HepG2 (cell line): ENCODE measurements around the gene PRR23E.

Experiments
- ATF7 ChIP-seq, 2 experiments: fragments of 450-650 bp in 1 of 2; sonication (generic) in 1 of 2; formaldehyde crosslinking in 1 of 2; IDR thresholded peaks; 2 replicates each; pipeline versions ENCODE4 v1.4.0 to v1.6.1; 2016 to 2020; ENCODE audit warnings: antibody characterized with exemption in 1 of 2, mild to moderate bottlenecking in 1 of 2, missing genetic modification reagents in 1 of 2
- HNRNPL ChIP-seq: fragments of 200-400 bp; formaldehyde crosslinking; IDR thresholded peaks from 2 replicates; pipeline ENCODE4 v1.6.1; 2017; ENCODE audit warnings: mild to moderate bottlenecking, low read depth, low read length
- MED1 ChIP-seq: sonication (generic); formaldehyde crosslinking; IDR thresholded peaks from 2 replicates; pipeline ENCODE4 v1.4.0; 2020; ENCODE audit warnings: missing genetic modification reagents
- MYNN ChIP-seq: sonication (generic); formaldehyde crosslinking; IDR thresholded peaks from 2 replicates; pipeline ENCODE4 v1.4.0; 2020; ENCODE audit warnings: mild to moderate bottlenecking, low read depth, missing genetic modification reagents
- MZF1 ChIP-seq: sonication (generic); formaldehyde crosslinking; IDR thresholded peaks from 2 replicates; pipeline ENCODE4 v1.8.1; 2023; ENCODE audit warnings: mild to moderate bottlenecking, missing genetic modification reagents, borderline replicate concordance
- NR2F1 ChIP-seq, 2 experiments: fragments of 450-650 bp in 1 of 2; formaldehyde crosslinking in 1 of 2; IDR thresholded peaks; 2 replicates each; pipeline versions ENCODE4 v1.5.0 to v1.6.1; 2016 to 2020; ENCODE audit warnings: mild to moderate bottlenecking in 1 of 2, missing compliant biosample characterization in 1 of 2, missing genetic modification reagents in 1 of 2, moderate library complexity in 1 of 2
- POLR2A ChIP-seq, 2 experiments: IDR thresholded peaks; 2 replicates each; pipeline ENCODE4 v1.6.1; 2011; ENCODE audit warnings: low read depth in 2 of 2, low read length in 2 of 2, mild to moderate bottlenecking in 1 of 2, moderate library complexity in 1 of 2; ENCODE audit not compliant: insufficient read depth in 1 of 2
- RFX5 ChIP-seq: IDR thresholded peaks from 2 replicates; pipeline ENCODE4 v1.6.1; 2011; ENCODE audit warnings: low read depth, low read length, improper control_type of control experiment
- SIN3A ChIP-seq: IDR thresholded peaks from 2 replicates; pipeline ENCODE4 v1.6.1; 2011; ENCODE audit warnings: low read depth, mild to moderate bottlenecking, control low read depth, low read length, borderline replicate concordance
- TOPORS ChIP-seq: sonication (generic); formaldehyde crosslinking; IDR thresholded peaks from 2 replicates; pipeline ENCODE4 v1.8.0; 2023; ENCODE audit warnings: mild to moderate bottlenecking, missing genetic modification reagents
- ZNF772 ChIP-seq: sonication (generic); formaldehyde crosslinking; IDR thresholded peaks from 2 replicates; pipeline ENCODE4 v1.5.0; 2020; ENCODE audit warnings: mild to moderate bottlenecking, missing genetic modification reagents
- TF ChIP-seq, protein P1 (sequence below): sonication (generic); formaldehyde crosslinking; IDR thresholded peaks from 2 replicates; pipeline ENCODE4 v1.8.1; 2022; ENCODE audit warnings: mild to moderate bottlenecking, missing genetic modification reagents
- TF ChIP-seq, protein P2 (sequence below): sonication (generic); formaldehyde crosslinking; IDR thresholded peaks from 2 replicates; pipeline ENCODE4 v1.8.1; 2023; ENCODE audit warnings: mild to moderate bottlenecking, missing genetic modification reagents

DNA sequence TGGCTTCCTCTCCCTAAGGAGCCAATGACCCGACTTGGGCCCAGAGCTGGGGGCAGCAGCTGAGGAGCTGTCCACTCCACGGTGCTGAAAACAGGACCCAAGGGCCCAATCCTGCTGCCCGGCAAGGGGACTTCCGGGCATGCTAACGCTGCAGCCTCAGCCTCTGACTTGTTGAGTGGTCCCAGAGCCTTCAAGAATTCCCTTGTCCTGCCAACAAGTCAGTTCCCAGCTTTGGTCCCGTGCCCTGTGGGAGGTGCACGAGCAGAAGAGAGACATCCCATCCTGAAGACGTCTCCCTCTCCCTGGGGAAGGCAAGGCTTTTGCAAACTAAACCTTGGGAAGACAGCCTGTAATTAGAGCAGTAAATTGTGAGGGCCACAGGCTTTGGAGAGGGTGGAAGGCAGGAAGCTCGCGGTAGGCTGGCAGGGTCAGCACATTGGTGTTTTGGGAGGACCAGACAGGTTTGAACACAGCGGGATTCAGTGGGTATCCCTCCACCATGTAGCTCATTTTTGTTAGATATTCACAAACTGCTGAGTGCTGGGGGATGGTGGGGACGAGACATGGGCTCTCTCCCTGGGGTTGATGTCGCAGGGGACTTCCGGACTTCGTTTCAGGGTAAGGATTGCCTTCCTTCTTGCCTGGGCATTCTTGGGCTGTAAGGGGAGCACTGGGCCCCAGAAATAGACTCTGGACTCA, 29.8 kb upstream of the PRR23E start:
- TF ChIP-seq, protein P1, sequence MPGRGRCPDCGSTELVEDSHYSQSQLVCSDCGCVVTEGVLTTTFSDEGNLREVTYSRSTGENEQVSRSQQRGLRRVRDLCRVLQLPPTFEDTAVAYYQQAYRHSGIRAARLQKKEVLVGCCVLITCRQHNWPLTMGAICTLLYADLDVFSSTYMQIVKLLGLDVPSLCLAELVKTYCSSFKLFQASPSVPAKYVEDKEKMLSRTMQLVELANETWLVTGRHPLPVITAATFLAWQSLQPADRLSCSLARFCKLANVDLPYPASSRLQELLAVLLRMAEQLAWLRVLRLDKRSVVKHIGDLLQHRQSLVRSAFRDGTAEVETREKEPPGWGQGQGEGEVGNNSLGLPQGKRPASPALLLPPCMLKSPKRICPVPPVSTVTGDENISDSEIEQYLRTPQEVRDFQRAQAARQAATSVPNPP (CRISPR knock-in tag) = no peak
- TF ChIP-seq TOPORS (CRISPR knock-in tag) = no peak
- TF ChIP-seq, protein P2, sequence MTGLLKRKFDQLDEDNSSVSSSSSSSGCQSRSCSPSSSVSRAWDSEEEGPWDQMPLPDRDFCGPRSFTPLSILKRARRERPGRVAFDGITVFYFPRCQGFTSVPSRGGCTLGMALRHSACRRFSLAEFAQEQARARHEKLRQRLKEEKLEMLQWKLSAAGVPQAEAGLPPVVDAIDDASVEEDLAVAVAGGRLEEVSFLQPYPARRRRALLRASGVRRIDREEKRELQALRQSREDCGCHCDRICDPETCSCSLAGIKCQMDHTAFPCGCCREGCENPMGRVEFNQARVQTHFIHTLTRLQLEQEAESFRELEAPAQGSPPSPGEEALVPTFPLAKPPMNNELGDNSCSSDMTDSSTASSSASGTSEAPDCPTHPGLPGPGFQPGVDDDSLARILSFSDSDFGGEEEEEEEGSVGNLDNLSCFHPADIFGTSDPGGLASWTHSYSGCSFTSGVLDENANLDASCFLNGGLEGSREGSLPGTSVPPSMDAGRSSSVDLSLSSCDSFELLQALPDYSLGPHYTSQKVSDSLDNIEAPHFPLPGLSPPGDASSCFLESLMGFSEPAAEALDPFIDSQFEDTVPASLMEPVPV = no peak
- no peak for TF ChIP-seq RFX5
- no peak for TF ChIP-seq ATF7 (IDR thresholded peaks at IDR 0.05)
- no peak for TF ChIP-seq ATF7 (CRISPR knock-in tag; IDR thresholded peaks at IDR 0.05)
- no peak for TF ChIP-seq MYNN (CRISPR knock-in tag)
- no peak for TF ChIP-seq NR2F1 (CRISPR knock-in tag; IDR thresholded peaks at IDR 0.05)
- TF ChIP-seq ZNF772 (CRISPR knock-in tag) = no peak
- no peak for TF ChIP-seq MED1 (CRISPR knock-in tag)
- TF ChIP-seq POLR2A (IDR thresholded peaks at IDR 0.05; ENCODE audit: insufficient read depth in 1 of 2, low read depth in 2 of 2, low read length in 2 of 2) = no peak
- no peak for TF ChIP-seq HNRNPL
- TF ChIP-seq MZF1 (CRISPR knock-in tag) = no peak
- TF ChIP-seq SIN3A = no peak
